Esophagus (tissue), 2 donors: ENCODE results near the gene PLCB2. TPM values are rescaled to one million over a fixed set of nuclear protein-coding genes. Genes with fewer than 3 reads are reported as not detected.

Experiments used
- H3K27ac ChIP-seq, 2 donors: one replicate each; pipeline ENCODE4 v1.5.1; 2013; ENCODE audit warnings: low read depth in 2 of 2, mild to moderate bottlenecking in 2 of 2, inconsistent platforms in 1 of 2, low read length in 1 of 2, moderate library complexity in 1 of 2
- H3K27me3 ChIP-seq, 2 donors: one replicate each; pipeline ENCODE4 v1.6.1; 2013; ENCODE audit warnings: low read length in 2 of 2, control low read depth in 1 of 2, mild to moderate bottlenecking in 1 of 2; ENCODE audit not compliant: insufficient read depth in 2 of 2, control insufficient read depth in 1 of 2
- H3K36me3 ChIP-seq, 2 donors: one replicate each; pipeline ENCODE4 v1.6.1; 2013; ENCODE audit warnings: low read length in 1 of 2; ENCODE audit not compliant: control insufficient read depth in 2 of 2, insufficient read depth in 2 of 2
- H3K4me1 ChIP-seq, 2 donors: one replicate each; pipeline ENCODE4 v1.6.1; 2013; ENCODE audit warnings: low read length in 1 of 2; ENCODE audit not compliant: control insufficient read depth in 2 of 2, insufficient read depth in 2 of 2
- H3K4me3 ChIP-seq, 2 donors: one replicate each; pipeline ENCODE4 v1.5.1; 2013; ENCODE audit warnings: low read length in 2 of 2, mild to moderate bottlenecking in 2 of 2, low read depth in 1 of 2, moderate library complexity in 1 of 2
- H3K9me3 ChIP-seq, 2 donors: one replicate each; pipeline ENCODE4 v1.6.1; 2013; ENCODE audit warnings: mild to moderate bottlenecking in 2 of 2, low read depth in 1 of 2, low read length in 1 of 2, moderate library complexity in 1 of 2; ENCODE audit not compliant: control insufficient read depth in 2 of 2, insufficient read depth in 1 of 2
- WGBS, 2 donors: extraction: QIAGEN DNeasy Blood & Tissue Kit; methylation state at CpG; one replicate each; pipeline ENCODE4 v1.1.7; 2013; 5-methylcytosine and 5-hydroxymethylcytosine counted together
- polyA plus RNA-seq, 2 donors: library from polyadenylated mRNA; stranded (reverse); fragments of 200-250 nt; gene quantifications; one replicate each; pipeline ENCODE4 v1.2.3, GENCODE V29; 2013
- donor health status: healthy with polysubstance abuse.
- donor health status: Bipolar disorder and iron deficiency.

The PLCB2 gene
- polyA plus RNA-seq, 2 donors, result 5.3 to 7.3 TPM

DNA sequence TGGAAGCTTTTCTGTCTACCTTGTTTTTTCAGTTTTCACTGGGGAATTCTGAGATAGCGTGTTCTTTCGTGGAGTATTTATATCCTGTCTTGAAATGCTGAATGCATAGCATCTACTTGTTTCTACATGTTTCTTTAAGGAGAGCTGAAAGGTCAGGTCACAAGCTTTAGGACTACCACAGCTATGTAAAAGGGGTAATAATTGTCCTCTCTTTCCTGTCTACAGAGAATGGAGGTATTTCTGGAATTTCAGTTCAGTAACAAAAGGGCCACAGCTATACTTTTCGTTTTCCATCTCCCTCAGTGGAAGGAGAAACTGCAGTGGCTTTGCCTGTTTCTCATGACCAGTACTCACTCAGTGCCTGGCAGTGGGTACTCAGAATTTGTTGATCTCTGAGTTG, 20.4 kb upstream of the PLCB2 start:
- H3K9me3 ChIP-seq, result no peaks in the 10 kb centered on the region
- H3K27me3 ChIP-seq, result no peaks in the 10 kb centered on the region
- H3K4me3 ChIP-seq, result no peak overlapping the region
- H3K27ac ChIP-seq, result no peak overlapping the region
- peaks cover 1 to 4% of the 10 kb centered on the region in 2 donors for H3K4me1 ChIP-seq
- 57 to 60% methylated on average over 3 of the region's 3 CpGs for WGBS, 2 donors
- no peaks in the 10 kb centered on the region for H3K36me3 ChIP-seq

DNA sequence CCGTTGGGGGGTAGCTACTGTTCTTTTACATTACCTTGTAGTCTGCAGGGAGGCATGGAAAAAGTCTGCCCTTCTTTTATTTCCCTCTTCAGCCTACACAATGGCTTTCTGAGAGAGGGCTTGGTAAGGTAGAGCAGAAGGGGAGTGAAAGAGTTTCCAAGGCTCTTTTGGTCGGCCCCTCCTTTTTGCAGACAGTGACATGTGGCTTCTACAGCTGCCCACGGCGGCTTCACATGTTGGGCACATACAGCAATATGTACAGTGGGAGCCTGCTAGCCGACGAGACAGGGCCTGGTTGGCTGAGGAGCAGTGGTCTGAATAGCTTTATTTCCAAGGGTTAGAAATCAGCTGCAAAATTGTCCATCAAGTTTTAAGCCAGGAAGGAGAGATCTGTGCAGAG, 19.7 kb upstream of the PLCB2 start:
- Histone ChIP-seq H3K4me1 (peaks cover 4 to 5% of the 10 kb centered on the region in 2 donors), H3K27ac (peak overlapping the region in 1 of 2 donors; percentile 35)
- 73 to 77% methylated on average over 6 of the region's 6 CpGs for WGBS, 2 donors

DNA sequence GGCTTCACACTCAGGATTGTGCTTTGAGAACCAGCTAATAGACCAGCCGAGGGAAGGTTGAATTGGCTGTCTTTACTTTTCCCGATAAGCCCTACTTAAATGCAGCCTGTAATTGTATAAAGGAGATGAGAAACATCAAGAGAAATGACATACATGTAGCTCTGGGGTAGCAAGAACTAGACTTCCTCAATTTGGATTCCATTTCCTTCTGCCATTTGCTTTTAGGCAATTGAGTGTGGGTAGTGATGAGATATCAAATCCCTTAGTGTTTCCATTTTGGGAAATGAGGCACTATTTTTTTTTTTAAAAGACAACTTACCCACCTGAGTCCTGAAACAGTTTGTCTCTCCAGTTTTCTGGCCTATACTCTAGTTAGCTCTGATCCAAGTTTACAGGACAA, 18.0 kb upstream of the PLCB2 start:
- WGBS, 2 donors, result 95 to 96% methylated on average over 2 of the region's 2 CpGs
- peaks cover 4 to 5% of the 10 kb centered on the region in 2 donors for H3K4me1 ChIP-seq

More for the DNA sequence above, 19.7 kb upstream of the PLCB2 start:
- Histone ChIP-seq H3K4me3 (no peak overlapping the region), H3K36me3 (no peaks in the 10 kb centered on the region), H3K27me3 (no peaks in the 10 kb centered on the region), H3K9me3 (no peaks in the 10 kb centered on the region)

DNA sequence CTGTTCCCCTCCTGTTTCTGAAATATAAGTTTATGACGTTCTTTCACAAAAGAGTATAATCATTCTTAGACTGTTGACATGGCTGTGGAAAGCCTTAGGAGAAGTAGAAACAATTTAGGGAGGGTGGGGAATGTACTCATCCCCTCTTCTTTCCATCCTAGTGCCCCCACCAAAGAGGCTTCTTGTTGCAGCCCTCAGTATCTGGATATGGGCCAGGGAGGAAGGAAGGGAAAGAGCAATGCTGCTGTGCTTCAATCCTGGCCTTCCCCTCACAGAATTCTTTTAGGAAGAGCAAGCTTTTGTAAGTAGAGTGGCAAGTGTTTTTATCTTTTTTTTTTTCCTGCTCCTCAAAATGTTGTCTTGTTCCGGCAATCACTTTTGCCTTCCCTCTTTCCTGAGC, 17.5 kb upstream of the PLCB2 start:
- H3K27ac ChIP-seq, result no peak overlapping the region
- no peaks in the 10 kb centered on the region for H3K27me3 ChIP-seq
- H3K4me1 ChIP-seq, result peaks cover 4 to 5% of the 10 kb centered on the region in 2 donors
- H3K36me3 ChIP-seq, result no peaks in the 10 kb centered on the region
- no peaks in the 10 kb centered on the region for H3K9me3 ChIP-seq
- H3K4me3 ChIP-seq, result peak overlapping the region in 1 of 2 donors; percentile 69
- WGBS, 2 donors, result 60 to 74% methylated on average over 2 of the region's 2 CpGs

More for the DNA sequence above, 18.0 kb upstream of the PLCB2 start:
- no peaks in the 10 kb centered on the region for H3K9me3 ChIP-seq
- no peaks in the 10 kb centered on the region for H3K27me3 ChIP-seq
- peak overlapping the region in 1 of 2 donors; percentile 69 for H3K4me3 ChIP-seq
- no peaks in the 10 kb centered on the region for H3K36me3 ChIP-seq
- no peak overlapping the region for H3K27ac ChIP-seq

DNA sequence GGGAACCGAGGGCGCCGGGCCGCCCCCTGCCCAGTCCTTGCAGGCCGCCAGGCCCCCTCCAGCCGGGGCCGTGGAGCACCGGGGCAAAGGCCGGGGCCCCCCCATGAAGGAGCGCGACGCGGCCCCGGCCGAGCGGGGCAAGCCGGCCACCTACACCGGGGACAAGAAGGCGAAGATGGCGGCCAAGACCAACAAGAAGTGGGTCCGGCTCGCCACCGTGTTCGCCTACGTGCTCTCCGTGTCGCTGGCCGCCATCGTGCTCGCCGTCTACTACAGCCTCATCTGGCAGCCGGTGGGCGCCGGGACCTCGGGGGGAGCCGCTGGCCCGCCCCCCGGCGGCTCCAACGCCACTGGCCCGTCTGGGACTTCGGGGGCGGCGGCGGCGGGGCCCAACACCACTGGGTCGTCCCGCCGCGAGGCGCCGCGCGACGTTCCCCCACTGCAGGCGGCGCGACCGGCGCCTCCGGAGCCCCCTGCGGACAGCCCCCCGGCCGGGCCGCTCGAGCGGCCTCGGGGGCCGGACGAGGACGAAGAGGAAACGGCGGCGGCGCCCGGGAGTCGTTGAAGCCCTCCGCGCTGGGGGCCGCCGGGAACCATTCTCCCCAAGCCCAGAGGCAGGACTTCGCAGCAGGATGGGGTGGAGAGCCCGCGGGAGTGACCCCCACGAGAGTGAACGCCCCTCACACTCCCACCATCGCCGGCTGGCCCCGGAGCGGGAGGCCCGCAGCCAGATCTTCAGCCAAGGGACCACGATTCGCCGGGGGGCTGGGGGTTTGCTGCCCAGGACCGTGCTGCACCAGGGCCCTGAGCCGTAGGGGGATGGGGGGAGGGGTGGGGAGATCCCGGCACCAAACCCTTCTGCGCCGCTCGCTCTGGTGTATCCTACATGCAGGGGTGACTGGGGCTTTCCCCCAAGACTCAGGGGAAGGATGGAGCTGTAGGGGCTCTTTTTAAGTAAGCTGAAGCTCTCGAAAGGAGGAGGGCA, 16.5 kb upstream of the PLCB2 start:
- H3K4me1 ChIP-seq, result peaks cover 4 to 5% of the 10 kb centered on the region in 2 donors
- 2 to 3% methylated on average over 70 to 101 of the region's 101 CpGs for WGBS, 2 donors

DNA sequence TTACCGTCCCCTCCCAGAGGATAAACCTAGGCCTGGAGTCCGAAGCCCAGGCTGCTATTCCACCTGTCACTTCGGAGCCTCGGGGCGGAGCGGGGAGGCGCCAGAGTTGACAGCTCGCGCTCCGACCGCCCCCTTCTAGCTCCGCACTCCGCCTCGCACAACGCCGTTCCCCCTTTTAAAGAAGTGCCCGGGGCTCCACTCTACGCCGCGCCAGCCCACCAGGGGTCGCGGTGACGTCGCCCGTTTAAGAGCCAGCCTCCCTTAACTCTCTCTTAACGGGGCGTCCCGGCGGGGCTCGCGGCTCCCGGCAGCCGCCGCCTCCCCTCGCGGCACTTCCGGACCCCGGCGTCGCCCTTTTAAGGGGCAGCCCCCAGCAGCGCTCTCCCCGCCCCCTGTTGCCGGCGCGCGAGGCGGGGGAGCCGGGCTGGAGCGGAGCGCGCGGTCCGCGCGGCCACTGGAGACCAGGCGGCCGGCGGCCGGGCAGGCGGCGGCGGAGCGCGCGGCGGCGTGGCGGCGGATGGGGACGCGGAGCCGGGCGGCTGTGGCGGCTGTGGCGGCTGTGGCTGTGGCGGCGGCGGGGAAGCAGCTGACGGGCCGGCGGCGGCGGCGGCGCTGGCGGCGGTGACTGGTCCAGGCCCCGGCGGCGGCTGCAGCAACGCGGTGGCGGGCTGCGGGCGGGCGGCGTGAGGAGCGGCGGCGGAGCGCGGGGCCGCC, 15.7 kb upstream of the PLCB2 start, which contains the start of gene INAFM2:
Gene INAFM2 (plus strand): TSS at position 454 of the 714 bp plus-strand sequence. CDS start 364 bp downstream, outside the sequence.
- no peaks in the 10 kb centered on the region for H3K36me3 ChIP-seq
- H3K4me1 ChIP-seq, result peaks cover 4 to 5% of the 10 kb centered on the region in 2 donors
- peak within 1 kb of the TSS; percentile 79 to 87 for H3K27ac ChIP-seq
- no peaks in the 10 kb centered on the region for H3K27me3 ChIP-seq
- 0 to 1% methylated on average over 86 to 103 of the region's 103 CpGs for WGBS, 2 donors
- peak within 1 kb of the TSS; percentile 69 to 71 for H3K4me3 ChIP-seq
- H3K9me3 ChIP-seq, result no peaks in the 10 kb centered on the region

More for the DNA sequence above, 16.5 kb upstream of the PLCB2 start:
- Histone ChIP-seq H3K9me3 (no peaks in the 10 kb centered on the region), H3K27ac (peak overlapping the region; percentile 79 to 87), H3K36me3 (no peaks in the 10 kb centered on the region), H3K4me3 (peak overlapping the region; percentile 69 to 71), H3K27me3 (no peaks in the 10 kb centered on the region)

DNA sequence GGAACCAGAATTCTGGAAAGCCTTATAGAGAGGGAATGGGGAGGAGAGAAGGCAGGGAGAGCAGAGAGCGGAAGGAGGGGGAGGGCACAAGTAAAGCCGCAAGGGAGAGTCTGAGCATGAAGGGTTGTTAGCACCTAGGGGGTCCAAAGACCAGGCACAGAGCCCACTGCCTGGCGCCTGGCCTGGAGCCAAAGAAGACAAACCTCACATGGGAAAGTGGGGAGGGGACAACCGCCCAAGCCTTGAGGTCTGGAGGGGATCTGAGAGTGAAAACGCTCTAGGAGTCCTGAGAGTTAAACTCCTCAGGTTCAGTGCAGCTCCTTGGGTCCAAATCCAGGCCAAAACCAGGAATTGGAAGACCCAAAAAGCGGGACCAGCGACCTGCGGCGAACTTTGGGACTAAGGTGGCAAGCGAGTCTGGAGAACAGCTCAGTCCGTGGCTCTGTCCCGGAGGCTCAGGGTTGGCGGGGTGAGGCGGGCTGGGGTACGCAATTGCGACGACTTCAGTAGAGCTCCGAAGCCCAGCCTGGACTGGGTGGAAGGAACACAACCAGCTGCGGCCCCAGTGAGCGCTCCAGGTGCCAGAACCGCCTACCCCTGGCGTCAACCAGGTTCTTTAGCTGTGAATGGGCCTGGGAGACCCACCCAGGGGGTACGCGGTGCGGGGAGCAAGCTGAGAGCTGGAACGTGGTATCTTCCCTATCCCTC, 14.9 kb upstream of the PLCB2 start:
- Histone ChIP-seq H3K36me3 (no peaks in the 10 kb centered on the region), H3K4me1 (peaks cover 4 to 5% of the 10 kb centered on the region in 2 donors), H3K9me3 (no peaks in the 10 kb centered on the region), H3K4me3 (peak overlapping the region; percentile 69 to 71), H3K27ac (peak overlapping the region; percentile 79 to 87), H3K27me3 (no peaks in the 10 kb centered on the region)
- 46% methylated on average over 26 of the region's 26 CpGs for WGBS, 2 donors

DNA sequence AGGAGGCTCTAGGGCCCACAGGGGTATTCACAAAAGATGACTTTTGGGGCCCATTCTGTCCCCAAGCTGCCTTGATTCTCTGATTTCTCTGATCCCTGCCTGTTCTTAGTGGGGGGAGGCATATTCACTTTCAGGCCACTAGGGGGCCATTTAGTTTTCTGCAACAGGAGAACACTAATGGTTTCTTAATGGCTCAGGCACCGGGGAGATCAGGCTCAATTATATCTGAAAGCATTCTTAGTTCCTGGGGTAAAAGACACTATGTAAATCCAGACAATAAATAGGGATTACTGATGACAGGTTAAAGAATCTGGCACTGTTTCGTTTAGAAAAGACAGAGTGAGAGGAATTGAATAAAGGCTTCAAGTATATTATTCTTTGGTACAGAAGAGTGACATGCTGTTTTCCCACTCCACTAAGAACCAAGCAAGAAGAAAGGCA, 13.2 kb upstream of the PLCB2 start:
- Histone ChIP-seq H3K27me3 (no peaks in the 10 kb centered on the region), H3K4me1 (peaks cover 4% of the 10 kb centered on the region in 2 donors), H3K36me3 (no peaks in the 10 kb centered on the region), H3K9me3 (no peaks in the 10 kb centered on the region), H3K4me3 (no peak overlapping the region), H3K27ac (no peak overlapping the region)
- WGBS, 2 donors, result 0% methylated on average over 2 of the region's 2 CpGs

DNA sequence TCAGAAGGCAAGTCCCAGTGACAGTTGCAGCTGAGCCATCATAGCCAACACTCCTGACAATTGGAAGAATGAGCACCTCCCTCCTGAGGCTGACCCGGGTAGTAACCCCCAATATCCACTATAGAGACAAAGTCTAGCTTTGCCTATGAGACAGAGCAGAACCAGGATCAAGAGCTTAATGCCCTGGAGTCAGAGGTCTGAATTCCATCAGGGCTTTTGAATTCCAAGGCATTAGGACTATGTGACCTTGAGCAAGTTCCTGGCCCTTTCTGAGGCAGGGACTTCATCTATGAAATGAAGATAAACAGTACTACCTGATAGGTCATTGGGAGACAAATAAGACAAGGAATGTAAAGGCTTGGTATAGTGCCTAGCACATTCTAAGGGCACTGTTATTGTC, 12.7 kb upstream of the PLCB2 start:
- H3K27ac ChIP-seq, result no peak overlapping the region
- H3K4me1 ChIP-seq, result peaks cover 3 to 4% of the 10 kb centered on the region in 2 donors
- H3K36me3 ChIP-seq, result no peaks in the 10 kb centered on the region
- 95 to 96% methylated on average over 1 of the region's 1 CpG for WGBS, 2 donors
- no peaks in the 10 kb centered on the region for H3K27me3 ChIP-seq
- no peaks in the 10 kb centered on the region for H3K9me3 ChIP-seq
- H3K4me3 ChIP-seq, result no peak overlapping the region
